ENCODE results near the gene LKAAEAR1. TPM values are rescaled to one million over a fixed set of nuclear protein-coding genes. Genes with fewer than 3 reads are reported as not detected.

LKAAEAR1 gene
- total and polyA plus RNA-seq, 2 of the 13 experiments (the other 11 are each of a cell fraction or from before 2014, with no cell fraction given) = not detected

DNA sequence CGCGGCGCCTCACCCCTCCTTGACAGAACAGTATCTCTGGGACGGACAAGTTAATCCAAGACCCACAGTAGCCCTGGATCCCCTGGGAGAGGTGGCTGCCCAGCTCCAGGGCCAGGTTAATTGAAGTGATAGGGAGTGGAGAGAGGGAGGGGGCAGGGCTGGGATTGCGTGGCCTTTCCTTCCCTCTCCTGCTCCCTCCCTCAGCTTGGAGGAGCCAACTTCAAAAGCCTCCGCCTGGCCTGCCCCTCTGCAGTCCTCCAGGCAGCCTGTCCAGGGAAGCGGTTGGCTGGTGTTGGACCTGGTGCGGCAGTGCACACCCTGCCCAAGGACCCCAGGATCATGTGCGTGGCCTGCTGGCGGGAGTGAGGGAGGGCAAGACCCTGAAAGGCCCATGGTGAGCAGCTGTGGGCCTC is 48.3 kb downstream of the LKAAEAR1 start, which contains the start of gene C20orf204 (continued):
- TF ChIP-seq, protein P1, sequence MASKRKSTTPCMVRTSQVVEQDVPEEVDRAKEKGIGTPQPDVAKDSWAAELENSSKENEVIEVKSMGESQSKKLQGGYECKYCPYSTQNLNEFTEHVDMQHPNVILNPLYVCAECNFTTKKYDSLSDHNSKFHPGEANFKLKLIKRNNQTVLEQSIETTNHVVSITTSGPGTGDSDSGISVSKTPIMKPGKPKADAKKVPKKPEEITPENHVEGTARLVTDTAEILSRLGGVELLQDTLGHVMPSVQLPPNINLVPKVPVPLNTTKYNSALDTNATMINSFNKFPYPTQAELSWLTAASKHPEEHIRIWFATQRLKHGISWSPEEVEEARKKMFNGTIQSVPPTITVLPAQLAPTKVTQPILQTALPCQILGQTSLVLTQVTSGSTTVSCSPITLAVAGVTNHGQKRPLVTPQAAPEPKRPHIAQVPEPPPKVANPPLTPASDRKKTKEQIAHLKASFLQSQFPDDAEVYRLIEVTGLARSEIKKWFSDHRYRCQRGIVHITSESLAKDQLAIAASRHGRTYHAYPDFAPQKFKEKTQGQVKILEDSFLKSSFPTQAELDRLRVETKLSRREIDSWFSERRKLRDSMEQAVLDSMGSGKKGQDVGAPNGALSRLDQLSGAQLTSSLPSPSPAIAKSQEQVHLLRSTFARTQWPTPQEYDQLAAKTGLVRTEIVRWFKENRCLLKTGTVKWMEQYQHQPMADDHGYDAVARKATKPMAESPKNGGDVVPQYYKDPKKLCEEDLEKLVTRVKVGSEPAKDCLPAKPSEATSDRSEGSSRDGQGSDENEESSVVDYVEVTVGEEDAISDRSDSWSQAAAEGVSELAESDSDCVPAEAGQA (IDR thresholded peaks at IDR 0.05; ENCODE audit: low read depth) = peak; percentile 62; the same call in 1 of the 2 replicates
- TF ChIP-seq, protein P1 (CRISPR knock-in tag; IDR thresholded peaks at IDR 0.05; ENCODE audit: borderline replicate concordance) = no peak
- peak; percentile 46; the same call in 1 of the 2 replicates for TF ChIP-seq TGIF2 (CRISPR knock-in tag; IDR thresholded peaks at IDR 0.05)
- peak in 1 of 2 experiments; percentile 39; a peak in 1 of 4 replicates for TF ChIP-seq NR2F1 (CRISPR knock-in tag; IDR thresholded peaks at IDR 0.05)
- TF ChIP-seq PITX1 (CRISPR knock-in tag; IDR thresholded peaks at IDR 0.05) = peak; percentile 49
- TF ChIP-seq MIXL1 (CRISPR knock-in tag; IDR thresholded peaks at IDR 0.05) = 0 out of 2 replicates have a peak, but pooled peaks have one; percentile 17
- TF ChIP-seq, protein P2, sequence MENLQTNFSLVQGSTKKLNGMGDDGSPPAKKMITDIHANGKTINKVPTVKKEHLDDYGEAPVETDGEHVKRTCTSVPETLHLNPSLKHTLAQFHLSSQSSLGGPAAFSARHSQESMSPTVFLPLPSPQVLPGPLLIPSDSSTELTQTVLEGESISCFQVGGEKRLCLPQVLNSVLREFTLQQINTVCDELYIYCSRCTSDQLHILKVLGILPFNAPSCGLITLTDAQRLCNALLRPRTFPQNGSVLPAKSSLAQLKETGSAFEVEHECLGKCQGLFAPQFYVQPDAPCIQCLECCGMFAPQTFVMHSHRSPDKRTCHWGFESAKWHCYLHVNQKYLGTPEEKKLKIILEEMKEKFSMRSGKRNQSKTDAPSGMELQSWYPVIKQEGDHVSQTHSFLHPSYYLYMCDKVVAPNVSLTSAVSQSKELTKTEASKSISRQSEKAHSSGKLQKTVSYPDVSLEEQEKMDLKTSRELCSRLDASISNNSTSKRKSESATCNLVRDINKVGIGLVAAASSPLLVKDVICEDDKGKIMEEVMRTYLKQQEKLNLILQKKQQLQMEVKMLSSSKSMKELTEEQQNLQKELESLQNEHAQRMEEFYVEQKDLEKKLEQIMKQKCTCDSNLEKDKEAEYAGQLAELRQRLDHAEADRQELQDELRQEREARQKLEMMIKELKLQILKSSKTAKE (CRISPR knock-in tag; IDR thresholded peaks at IDR 0.05; ENCODE audit: borderline replicate concordance) = peak; percentile 78
- TF ChIP-seq, protein P3, sequence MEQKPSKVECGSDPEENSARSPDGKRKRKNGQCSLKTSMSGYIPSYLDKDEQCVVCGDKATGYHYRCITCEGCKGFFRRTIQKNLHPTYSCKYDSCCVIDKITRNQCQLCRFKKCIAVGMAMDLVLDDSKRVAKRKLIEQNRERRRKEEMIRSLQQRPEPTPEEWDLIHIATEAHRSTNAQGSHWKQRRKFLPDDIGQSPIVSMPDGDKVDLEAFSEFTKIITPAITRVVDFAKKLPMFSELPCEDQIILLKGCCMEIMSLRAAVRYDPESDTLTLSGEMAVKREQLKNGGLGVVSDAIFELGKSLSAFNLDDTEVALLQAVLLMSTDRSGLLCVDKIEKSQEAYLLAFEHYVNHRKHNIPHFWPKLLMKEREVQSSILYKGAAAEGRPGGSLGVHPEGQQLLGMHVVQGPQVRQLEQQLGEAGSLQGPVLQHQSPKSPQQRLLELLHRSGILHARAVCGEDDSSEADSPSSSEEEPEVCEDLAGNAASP (CRISPR knock-in tag; IDR thresholded peaks at IDR 0.05; ENCODE audit: borderline replicate concordance) = peak; percentile 71; the same call in 1 of the 2 replicates
- TF ChIP-seq RBFOX2 (IDR thresholded peaks at IDR 0.05; ENCODE audit: low read depth, low read length) = peak; percentile 93
- no peak for TF ChIP-seq RORA (CRISPR knock-in tag; IDR thresholded peaks at IDR 0.05)
- 0 out of 2 replicates have a peak, but pooled peaks have one; percentile 72 for TF ChIP-seq ZBTB3 (CRISPR knock-in tag; IDR thresholded peaks at IDR 0.05; ENCODE audit: borderline replicate concordance, low read depth)
- TF ChIP-seq, protein P4, sequence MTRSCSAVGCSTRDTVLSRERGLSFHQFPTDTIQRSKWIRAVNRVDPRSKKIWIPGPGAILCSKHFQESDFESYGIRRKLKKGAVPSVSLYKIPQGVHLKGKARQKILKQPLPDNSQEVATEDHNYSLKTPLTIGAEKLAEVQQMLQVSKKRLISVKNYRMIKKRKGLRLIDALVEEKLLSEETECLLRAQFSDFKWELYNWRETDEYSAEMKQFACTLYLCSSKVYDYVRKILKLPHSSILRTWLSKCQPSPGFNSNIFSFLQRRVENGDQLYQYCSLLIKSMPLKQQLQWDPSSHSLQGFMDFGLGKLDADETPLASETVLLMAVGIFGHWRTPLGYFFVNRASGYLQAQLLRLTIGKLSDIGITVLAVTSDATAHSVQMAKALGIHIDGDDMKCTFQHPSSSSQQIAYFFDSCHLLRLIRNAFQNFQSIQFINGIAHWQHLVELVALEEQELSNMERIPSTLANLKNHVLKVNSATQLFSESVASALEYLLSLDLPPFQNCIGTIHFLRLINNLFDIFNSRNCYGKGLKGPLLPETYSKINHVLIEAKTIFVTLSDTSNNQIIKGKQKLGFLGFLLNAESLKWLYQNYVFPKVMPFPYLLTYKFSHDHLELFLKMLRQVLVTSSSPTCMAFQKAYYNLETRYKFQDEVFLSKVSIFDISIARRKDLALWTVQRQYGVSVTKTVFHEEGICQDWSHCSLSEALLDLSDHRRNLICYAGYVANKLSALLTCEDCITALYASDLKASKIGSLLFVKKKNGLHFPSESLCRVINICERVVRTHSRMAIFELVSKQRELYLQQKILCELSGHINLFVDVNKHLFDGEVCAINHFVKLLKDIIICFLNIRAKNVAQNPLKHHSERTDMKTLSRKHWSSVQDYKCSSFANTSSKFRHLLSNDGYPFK (CRISPR knock-in tag; IDR thresholded peaks at IDR 0.05; ENCODE audit: borderline replicate concordance) = peak; percentile 70; the same call in 1 of the 2 replicates
- TF ChIP-seq TOE1 (CRISPR knock-in tag; IDR thresholded peaks at IDR 0.05) = no peak
- peak; percentile 98 for TF ChIP-seq AGO2 (optimal IDR thresholded peaks at IDR 0.05; ENCODE audit: low read depth, low read length)
- TF ChIP-seq ZKSCAN8 (CRISPR knock-in tag; IDR thresholded peaks at IDR 0.05; ENCODE audit: borderline replicate concordance) = peak; percentile 67; the same call in 1 of the 2 replicates
- TF ChIP-seq ZNF878 (CRISPR knock-in tag; IDR thresholded peaks at IDR 0.05) = no peak
- TF ChIP-seq LCORL (IDR thresholded peaks at IDR 0.05) = no peak
- peak; percentile 88 for TF ChIP-seq LCORL (CRISPR knock-in tag; IDR thresholded peaks at IDR 0.05)

All from HepG2 (cell line).